T-helper 1 cell treated with Interleukin-12 subunit alpha and Interleukin-12 subunit beta and Interleukin-4 antibody, amounts not matched to agents 30 μg/mL and 1 μg/mL, for 36 hours (primary cell): Measurements from ENCODE around the gene PLOD2.

Experiments
- H3K27ac Mint-ChIP-seq: one replicate; pipeline ENCODE4 v1.8.0; 2021; ENCODE audit warnings: mild to moderate bottlenecking, mixed read lengths
- H3K27me3 Mint-ChIP-seq: one replicate; pipeline ENCODE4 v1.8.0; 2021; ENCODE audit warnings: low read depth, mixed read lengths
- H3K36me3 Mint-ChIP-seq: one replicate; pipeline ENCODE4 v1.8.0; 2021; ENCODE audit warnings: low read depth, mixed read lengths
- H3K4me1 Mint-ChIP-seq: one replicate; pipeline ENCODE4 v1.8.0; 2021; ENCODE audit warnings: low read depth, mixed read lengths
- H3K4me3 Mint-ChIP-seq: one replicate; pipeline ENCODE4 v1.8.0; 2021; ENCODE audit warnings: mild to moderate bottlenecking, moderate library complexity, mixed read lengths
- H3K9me3 Mint-ChIP-seq: one replicate; pipeline ENCODE4 v1.8.0; 2021; ENCODE audit warnings: mixed read lengths

The PLOD2 gene

DNA sequence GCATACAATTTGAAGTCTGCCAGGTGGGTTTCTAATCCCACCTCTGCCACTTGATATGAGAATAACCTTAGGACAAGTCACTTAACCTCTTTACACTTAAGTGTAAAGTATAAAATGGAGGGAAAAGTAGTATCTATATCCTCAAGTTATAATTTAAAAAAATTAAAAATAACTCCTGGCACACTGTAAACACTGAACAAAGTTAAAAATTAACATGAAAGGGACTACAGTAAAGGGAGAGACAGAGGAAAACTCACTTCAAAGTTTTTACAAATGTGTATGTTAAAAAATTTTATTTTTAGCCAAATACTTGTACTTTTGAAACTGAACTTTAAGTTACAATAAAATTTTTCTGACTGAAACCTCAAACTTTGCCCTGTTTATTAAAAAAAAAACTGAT is 49.6 kb downstream of the PLOD2 start:
- H3K4me3 Mint-ChIP-seq: no peak overlapping the region
- H3K36me3 Mint-ChIP-seq: no peaks in the 10 kb centered on the region
- no peaks in the 10 kb centered on the region for H3K4me1 Mint-ChIP-seq
- no peak overlapping the region for H3K27ac Mint-ChIP-seq
- no peaks in the 10 kb centered on the region for H3K27me3 Mint-ChIP-seq
- H3K9me3 Mint-ChIP-seq: peaks cover 22% of the 10 kb centered on the region

DNA sequence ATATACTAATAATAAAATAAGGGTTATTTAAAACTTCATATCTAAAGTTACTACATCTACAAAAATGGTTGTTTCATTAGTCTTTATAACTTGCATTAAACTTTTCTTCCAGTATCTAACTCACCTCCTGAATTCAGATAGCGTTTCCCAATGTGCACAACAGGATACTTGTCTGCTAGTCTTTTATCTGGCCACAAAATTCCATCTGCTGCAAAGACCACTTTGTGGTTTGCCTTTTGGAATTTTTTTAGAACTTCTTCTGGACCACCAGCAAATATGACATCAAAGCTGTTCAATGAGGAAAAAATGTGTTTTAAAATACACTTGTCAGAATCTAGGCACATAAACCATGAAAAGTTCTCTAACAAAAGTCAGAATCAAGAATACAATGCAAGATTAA is 50.8 kb downstream of the PLOD2 start:
- H3K4me3 Mint-ChIP-seq: no peak overlapping the region
- peaks cover 16% of the 10 kb centered on the region for H3K9me3 Mint-ChIP-seq
- no peaks in the 10 kb centered on the region for H3K4me1 Mint-ChIP-seq
- no peaks in the 10 kb centered on the region for H3K27me3 Mint-ChIP-seq
- no peaks in the 10 kb centered on the region for H3K36me3 Mint-ChIP-seq
- no peak overlapping the region for H3K27ac Mint-ChIP-seq

DNA sequence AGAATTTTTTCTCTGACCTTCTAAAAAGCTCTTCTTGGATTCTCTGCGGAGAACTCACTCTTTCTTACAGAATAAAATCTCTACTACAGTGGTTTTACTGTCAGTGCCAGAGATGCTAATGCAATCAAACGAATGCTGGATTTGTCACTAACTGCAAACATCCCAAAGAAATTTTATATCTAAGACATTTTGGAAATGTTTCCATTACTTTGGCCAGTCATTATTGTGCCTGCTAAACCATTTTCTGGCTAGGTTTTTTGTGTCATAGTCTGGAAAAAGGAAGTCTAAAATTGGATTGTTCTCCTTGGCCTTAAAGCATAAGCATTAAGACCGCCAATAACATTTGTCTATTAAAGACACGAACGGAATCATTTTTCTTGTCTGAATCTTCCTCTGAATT is 54.0 kb downstream of the PLOD2 start:
- Mint-ChIP-seq H3K27ac (no peak overlapping the region), H3K9me3 (no peaks in the 10 kb centered on the region), H3K27me3 (no peaks in the 10 kb centered on the region), H3K4me1 (no peaks in the 10 kb centered on the region), H3K4me3 (no peak overlapping the region), H3K36me3 (no peaks in the 10 kb centered on the region)

DNA sequence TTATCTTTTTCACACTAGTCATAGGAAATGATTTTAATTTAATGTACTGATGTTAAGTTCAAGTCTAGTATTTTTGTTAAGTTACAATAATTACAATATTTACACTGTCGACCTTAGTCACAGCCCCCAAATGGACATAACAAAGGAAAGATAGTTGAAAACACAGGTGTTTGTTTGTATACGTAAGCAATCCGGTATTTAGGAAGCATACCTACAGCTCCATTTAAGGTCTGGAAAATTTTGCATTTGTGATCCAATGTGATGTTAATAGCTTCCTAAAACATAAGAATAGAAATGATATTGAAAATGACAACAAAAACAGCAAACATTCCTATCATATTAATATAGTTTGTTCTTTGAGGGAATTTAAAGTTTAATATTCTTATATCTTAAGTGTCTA is 56.9 kb downstream of the PLOD2 start:
- no peaks in the 10 kb centered on the region for H3K4me1 Mint-ChIP-seq
- no peaks in the 10 kb centered on the region for H3K36me3 Mint-ChIP-seq
- no peaks in the 10 kb centered on the region for H3K9me3 Mint-ChIP-seq
- H3K27me3 Mint-ChIP-seq: no peaks in the 10 kb centered on the region
- H3K4me3 Mint-ChIP-seq: no peak overlapping the region
- no peak overlapping the region for H3K27ac Mint-ChIP-seq

DNA sequence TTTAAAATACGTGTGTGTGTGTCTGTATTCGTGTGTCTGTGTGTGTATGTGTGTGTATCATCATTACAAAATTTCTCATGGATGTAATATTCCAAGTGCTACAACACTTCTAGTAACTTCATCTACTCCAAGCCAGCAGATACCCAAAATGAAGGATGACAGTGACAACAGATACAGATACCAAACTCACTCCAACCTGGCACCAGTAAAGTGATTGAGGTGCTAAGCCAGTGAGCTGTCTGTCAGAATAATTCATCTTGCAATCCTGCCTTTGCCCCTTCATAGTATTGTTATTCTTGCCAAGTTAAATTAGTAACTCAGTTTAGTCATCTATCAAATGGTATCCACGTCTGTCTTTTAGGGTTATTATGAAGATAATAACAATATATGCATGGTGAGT is 58.1 kb downstream of the PLOD2 start:
- Mint-ChIP-seq H3K4me3 (no peak overlapping the region), H3K4me1 (no peaks in the 10 kb centered on the region), H3K9me3 (no peaks in the 10 kb centered on the region)

DNA sequence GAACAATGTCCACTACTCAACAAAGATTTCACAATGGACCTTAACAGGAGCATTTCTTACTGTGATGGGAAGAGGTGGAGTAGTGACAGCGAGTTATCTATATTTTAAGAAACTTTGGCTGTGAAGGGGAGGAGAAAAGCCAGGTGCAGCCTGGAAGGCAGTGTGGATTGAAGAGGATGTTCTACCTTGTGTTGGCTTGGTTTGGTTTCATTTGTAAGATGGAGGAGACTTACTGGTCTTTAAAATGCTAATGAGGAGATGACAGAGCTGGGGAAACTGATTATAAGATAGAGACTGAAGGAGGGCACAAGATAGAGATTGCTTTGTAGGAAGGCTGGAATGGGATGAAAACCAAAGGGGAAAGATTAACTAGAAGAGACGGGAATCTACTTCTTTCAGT is 59.4 kb downstream of the PLOD2 start:
- no peak overlapping the region for H3K27ac Mint-ChIP-seq
- H3K27me3 Mint-ChIP-seq: no peaks in the 10 kb centered on the region
- H3K4me3 Mint-ChIP-seq: no peak overlapping the region
- H3K9me3 Mint-ChIP-seq: no peaks in the 10 kb centered on the region
- no peaks in the 10 kb centered on the region for H3K36me3 Mint-ChIP-seq
- no peaks in the 10 kb centered on the region for H3K4me1 Mint-ChIP-seq

More for the DNA sequence above, 58.1 kb downstream of the PLOD2 start:
- Mint-ChIP-seq H3K36me3 (no peaks in the 10 kb centered on the region), H3K27ac (no peak overlapping the region), H3K27me3 (no peaks in the 10 kb centered on the region)

DNA sequence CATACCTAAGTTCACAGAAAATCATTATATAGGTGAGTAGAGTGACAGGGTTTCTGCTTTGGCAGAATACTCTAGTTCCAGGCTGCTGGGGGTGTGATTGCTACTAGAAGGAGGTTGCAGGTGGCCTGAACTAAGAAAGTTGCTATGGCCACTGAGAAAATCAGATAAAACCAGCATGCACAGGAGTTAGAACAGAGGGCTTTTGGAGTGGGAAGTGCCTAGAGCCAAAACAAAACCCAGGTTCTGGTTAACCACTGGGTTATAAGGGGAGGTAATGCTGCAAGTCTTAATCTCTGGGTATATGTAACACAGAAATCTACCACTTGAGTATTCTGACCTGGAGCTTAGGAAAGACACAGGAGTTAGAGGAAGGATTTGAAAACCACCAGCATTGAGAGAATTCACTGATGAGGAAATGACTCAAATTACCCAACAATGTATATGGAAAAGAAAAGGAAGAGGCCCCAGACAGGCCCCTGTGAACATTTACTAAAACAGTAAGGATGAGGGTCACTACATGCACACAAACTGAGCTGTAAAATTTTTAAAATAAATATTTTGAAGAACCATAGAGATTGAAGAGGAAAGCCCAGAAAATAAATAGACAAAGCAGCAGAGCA is 60.0 kb downstream of the PLOD2 start:
- H3K36me3 Mint-ChIP-seq: no peaks in the 10 kb centered on the region
- H3K4me3 Mint-ChIP-seq: no peak overlapping the region
- no peaks in the 10 kb centered on the region for H3K9me3 Mint-ChIP-seq
- H3K4me1 Mint-ChIP-seq: no peaks in the 10 kb centered on the region
- H3K27me3 Mint-ChIP-seq: no peaks in the 10 kb centered on the region
- H3K27ac Mint-ChIP-seq: no peak overlapping the region

DNA sequence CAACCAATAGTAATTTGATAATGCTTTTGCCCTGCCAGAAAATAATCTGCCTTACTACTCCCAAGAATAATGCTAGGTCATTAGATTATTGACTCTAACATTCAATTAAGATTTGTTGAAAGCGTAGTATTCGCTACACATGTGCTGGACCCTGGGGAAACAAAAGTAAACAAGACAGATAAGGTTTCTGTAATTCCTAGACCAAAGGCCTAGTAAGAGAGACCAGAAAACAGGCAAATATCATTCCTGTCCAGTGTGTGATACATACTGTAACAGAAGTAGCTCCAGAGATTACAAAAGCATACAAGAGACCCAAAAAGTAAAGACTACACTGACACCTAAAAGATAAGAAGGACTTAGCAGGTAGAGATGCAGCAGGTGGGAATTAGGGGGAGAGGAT is 60.8 kb downstream of the PLOD2 start:
- Mint-ChIP-seq H3K27me3 (no peaks in the 10 kb centered on the region), H3K36me3 (no peaks in the 10 kb centered on the region), H3K9me3 (no peaks in the 10 kb centered on the region), H3K4me3 (no peak overlapping the region), H3K4me1 (no peaks in the 10 kb centered on the region), H3K27ac (no peak overlapping the region)

DNA sequence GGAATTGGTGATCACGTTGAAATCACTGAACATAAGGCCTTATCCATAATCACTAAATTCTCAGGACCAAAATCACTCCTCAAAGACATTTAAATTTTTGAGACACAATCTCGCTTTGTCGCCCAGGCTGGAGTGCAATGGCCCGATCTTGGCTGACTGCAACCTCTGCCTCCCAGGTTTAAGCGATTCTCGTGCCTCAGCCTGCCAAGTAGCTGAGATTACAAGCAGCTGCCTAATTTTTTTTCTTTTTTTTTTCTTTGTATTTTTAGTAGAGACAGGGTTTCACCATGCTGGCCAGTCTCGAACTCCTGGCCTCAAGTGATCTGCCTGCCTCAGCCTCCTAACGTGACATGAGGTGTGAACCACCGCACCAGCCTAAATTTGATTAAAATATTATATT is 61.7 kb downstream of the PLOD2 start:
- no peaks in the 10 kb centered on the region for H3K4me1 Mint-ChIP-seq
- no peaks in the 10 kb centered on the region for H3K27me3 Mint-ChIP-seq
- H3K9me3 Mint-ChIP-seq: no peaks in the 10 kb centered on the region
- no peaks in the 10 kb centered on the region for H3K36me3 Mint-ChIP-seq
- H3K4me3 Mint-ChIP-seq: no peak overlapping the region
- no peak overlapping the region for H3K27ac Mint-ChIP-seq

DNA sequence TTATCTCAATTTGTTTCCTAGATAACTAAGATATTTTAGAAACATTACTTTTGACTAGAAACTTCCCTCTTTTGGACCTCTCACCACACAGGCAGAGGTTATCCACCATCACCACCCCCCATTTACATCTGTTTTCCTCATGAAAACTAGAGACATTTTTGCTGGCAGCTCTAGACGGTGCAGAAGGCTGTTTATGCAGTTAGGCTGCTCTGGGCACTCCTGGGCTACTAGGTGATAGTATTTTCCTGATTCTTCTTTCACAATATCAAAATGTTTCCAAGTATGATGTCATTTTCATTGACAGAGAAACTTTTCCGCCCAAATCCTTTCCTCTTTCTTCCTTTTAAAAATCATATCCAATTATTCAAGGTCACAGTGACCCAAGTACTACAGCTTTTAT is 67.1 kb downstream of the PLOD2 start:
- no peaks in the 10 kb centered on the region for H3K4me1 Mint-ChIP-seq
- no peaks in the 10 kb centered on the region for H3K27me3 Mint-ChIP-seq
- H3K36me3 Mint-ChIP-seq: no peaks in the 10 kb centered on the region
- no peak overlapping the region for H3K4me3 Mint-ChIP-seq
- H3K27ac Mint-ChIP-seq: no peak overlapping the region
- H3K9me3 Mint-ChIP-seq: no peaks in the 10 kb centered on the region

DNA sequence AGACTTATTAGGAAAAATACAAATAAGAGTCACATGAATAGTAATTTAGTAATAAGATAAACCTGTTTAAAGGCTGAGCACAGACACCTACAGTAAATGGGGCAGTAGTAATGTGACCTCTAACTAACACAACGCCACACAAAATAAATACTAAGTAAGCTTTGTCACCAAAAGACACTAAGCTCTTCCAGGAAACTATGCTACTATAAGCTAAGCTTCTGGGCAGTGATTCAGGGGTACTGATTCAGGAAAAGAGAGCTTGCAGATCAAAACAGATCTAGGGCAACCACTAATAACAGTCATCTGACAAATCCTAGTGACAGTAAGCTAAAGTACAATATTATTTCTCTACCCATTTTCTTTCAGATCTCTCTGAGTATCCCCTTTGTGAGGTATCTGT is 68.8 kb downstream of the PLOD2 start:
- Mint-ChIP-seq H3K27ac (no peak overlapping the region), H3K9me3 (no peaks in the 10 kb centered on the region), H3K27me3 (no peaks in the 10 kb centered on the region), H3K4me1 (no peaks in the 10 kb centered on the region), H3K4me3 (no peak overlapping the region), H3K36me3 (no peaks in the 10 kb centered on the region)

DNA sequence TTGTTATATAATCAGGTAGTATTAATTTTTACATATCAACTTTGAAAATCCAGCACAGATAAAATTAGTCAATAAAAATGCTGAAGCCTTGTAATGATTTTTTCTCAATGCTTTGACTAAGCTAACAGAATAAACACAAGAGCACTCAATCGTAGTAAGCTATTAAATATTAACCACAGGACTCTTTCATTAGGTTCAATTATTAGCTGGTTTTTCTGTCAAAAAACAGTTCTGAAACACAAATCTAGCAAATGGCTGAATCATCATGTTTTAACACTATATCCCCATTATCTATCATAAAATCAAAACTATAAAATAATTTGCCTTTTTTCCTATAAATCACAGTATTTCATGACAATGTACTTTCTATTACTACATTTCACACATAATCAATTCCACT is 69.6 kb downstream of the PLOD2 start:
- no peaks in the 10 kb centered on the region for H3K27me3 Mint-ChIP-seq
- H3K36me3 Mint-ChIP-seq: no peaks in the 10 kb centered on the region
- H3K27ac Mint-ChIP-seq: no peak overlapping the region
- H3K9me3 Mint-ChIP-seq: no peaks in the 10 kb centered on the region
- H3K4me1 Mint-ChIP-seq: no peaks in the 10 kb centered on the region
- no peak overlapping the region for H3K4me3 Mint-ChIP-seq

DNA sequence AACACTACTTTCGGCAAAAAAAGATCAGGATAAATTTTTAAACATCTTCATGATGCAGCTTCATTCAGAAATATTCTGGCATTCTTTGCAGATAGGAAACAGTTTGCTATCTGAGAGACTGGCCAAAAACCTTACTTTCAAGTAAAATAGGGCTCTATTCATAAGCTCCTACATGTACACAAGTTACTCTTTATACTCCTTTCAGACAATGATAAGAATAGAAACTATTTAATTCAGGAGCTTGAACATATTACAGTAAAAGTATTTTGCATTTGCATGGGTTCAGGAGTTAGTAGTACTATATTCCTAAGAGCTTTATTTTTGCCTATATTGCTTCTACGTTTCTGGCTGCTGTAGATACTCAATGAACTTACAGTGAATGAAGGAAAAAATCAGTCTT is 70.5 kb downstream of the PLOD2 start:
- Mint-ChIP-seq H3K4me1 (no peaks in the 10 kb centered on the region), H3K27me3 (no peaks in the 10 kb centered on the region), H3K4me3 (no peak overlapping the region), H3K36me3 (no peaks in the 10 kb centered on the region), H3K9me3 (no peaks in the 10 kb centered on the region), H3K27ac (no peak overlapping the region)

DNA sequence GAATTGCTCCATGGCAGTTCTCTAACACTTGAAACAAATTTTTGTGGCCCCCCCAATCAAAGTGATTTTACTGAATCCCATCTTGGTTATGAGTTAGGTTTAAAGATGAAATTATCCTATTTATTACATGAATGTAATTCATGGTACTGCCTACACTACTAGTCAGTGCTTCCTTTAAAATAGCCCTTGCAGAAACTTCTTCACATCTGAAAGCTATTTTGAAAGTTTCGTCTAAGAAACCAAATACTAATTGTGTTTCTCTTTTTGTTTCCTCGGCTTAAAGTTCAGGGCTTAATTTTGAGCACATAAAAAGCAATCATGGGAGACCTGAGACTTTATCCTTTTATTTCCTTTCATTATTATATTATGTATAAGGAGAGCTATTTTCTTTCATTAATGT is 72.1 kb downstream of the PLOD2 start:
- Mint-ChIP-seq H3K4me1 (no peaks in the 10 kb centered on the region), H3K27me3 (no peaks in the 10 kb centered on the region), H3K27ac (no peak overlapping the region), H3K4me3 (no peak overlapping the region), H3K36me3 (no peaks in the 10 kb centered on the region), H3K9me3 (no peaks in the 10 kb centered on the region)

DNA sequence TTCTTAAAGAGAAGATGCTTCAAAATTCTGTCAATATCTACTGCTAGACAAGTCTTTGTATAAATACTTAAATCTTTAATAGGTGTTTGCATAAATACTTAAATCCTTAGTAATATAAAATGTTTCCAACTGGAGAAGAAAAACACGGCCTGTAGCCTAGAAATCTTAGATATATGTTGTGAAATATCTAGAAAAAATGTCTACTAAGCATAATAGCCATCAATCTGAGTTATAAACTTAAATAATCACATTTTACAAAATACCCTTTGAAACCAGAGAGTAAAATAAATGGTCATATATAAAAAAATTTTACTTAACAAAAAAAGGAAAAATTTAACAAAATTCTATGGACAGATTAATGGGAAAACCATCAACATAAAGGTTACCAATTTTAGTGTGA is 73.9 kb downstream of the PLOD2 start:
- no peaks in the 10 kb centered on the region for H3K36me3 Mint-ChIP-seq
- no peaks in the 10 kb centered on the region for H3K4me1 Mint-ChIP-seq
- no peaks in the 10 kb centered on the region for H3K9me3 Mint-ChIP-seq
- no peak overlapping the region for H3K4me3 Mint-ChIP-seq
- H3K27ac Mint-ChIP-seq: no peak overlapping the region
- no peaks in the 10 kb centered on the region for H3K27me3 Mint-ChIP-seq

DNA sequence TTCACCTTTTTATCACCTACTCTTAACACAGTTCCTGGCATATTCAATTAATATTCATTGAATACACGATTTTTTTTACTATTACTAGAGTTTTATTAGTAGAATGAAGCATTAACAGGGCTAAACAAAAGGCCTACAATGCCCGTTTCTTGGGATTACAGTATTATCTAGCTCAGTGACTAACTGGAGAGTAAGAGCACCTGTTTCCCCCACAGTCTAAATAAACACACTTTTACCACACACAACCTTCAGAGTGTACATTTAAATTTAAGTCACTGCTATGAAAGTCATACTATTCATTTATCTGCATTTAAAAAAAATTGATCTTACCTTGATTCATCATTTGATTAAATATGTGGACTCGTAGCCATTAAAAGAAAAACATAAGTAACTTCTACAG is 74.8 kb downstream of the PLOD2 start:
- H3K4me3 Mint-ChIP-seq: no peak overlapping the region
- no peaks in the 10 kb centered on the region for H3K4me1 Mint-ChIP-seq
- H3K36me3 Mint-ChIP-seq: no peaks in the 10 kb centered on the region
- no peak overlapping the region for H3K27ac Mint-ChIP-seq
- no peaks in the 10 kb centered on the region for H3K9me3 Mint-ChIP-seq
- H3K27me3 Mint-ChIP-seq: no peaks in the 10 kb centered on the region
